OCI-LY1 (cell line): ENCODE measurements around the gene SGCD.

Experiments used
- EZH2 ChIP-seq: fragments of 200-600 bp; sonication (generic), shearing (Covaris generic); IDR thresholded peaks from 2 replicates; pipeline ENCODE4 v1.8.0; 2017; ENCODE audit warnings: borderline replicate concordance, mixed run types, mild to moderate bottlenecking, antibody characterized with exemption, low read length, moderate library complexity, mixed read lengths
- TF ChIP-seq, protein P1 (sequence below): fragments of 200-600 bp; sonication (generic), shearing (Covaris generic); IDR thresholded peaks from 2 replicates; pipeline ENCODE4 v1.5.1; 2017; ENCODE audit warnings: mild to moderate bottlenecking, antibody characterized with exemption, low read length, moderate library complexity, mixed read lengths

DNA sequence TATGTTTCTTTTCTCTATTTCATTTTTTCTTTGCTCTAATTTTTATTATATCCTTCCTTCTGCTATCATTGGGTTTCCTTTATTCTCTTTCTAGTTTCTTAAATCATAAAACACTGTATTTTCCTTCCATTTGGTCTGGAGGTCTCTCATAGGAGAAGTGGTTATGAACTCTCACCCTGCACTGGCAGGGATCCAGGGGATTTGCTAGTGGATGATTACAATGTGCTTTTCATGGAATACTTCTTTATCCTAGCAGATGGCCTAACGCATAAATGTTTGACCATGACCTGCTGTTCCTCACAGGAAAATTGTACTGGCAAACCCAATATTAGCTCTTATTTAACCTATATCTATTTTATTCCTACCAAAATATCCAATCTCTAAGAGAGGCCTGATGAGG is 31.5 kb upstream of the SGCD start:
- TF ChIP-seq, protein P1, sequence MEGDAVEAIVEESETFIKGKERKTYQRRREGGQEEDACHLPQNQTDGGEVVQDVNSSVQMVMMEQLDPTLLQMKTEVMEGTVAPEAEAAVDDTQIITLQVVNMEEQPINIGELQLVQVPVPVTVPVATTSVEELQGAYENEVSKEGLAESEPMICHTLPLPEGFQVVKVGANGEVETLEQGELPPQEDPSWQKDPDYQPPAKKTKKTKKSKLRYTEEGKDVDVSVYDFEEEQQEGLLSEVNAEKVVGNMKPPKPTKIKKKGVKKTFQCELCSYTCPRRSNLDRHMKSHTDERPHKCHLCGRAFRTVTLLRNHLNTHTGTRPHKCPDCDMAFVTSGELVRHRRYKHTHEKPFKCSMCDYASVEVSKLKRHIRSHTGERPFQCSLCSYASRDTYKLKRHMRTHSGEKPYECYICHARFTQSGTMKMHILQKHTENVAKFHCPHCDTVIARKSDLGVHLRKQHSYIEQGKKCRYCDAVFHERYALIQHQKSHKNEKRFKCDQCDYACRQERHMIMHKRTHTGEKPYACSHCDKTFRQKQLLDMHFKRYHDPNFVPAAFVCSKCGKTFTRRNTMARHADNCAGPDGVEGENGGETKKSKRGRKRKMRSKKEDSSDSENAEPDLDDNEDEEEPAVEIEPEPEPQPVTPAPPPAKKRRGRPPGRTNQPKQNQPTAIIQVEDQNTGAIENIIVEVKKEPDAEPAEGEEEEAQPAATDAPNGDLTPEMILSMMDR: no peak
- no peak for TF ChIP-seq EZH2
